Hindlimb muscle (tissue), 1 donor: ENCODE data around the gene MTTP. TPM values are rescaled to one million over a fixed set of nuclear protein-coding genes. Genes with fewer than 3 reads are reported as not detected.
"Not testable (repeated sequence)": the region's sequence is repeated elsewhere in the genome, so short reads cannot be mapped to it uniquely, and the experiment has no call there.

Experiments
- DNase-seq: peaks from one replicate; pipeline ENCODE4 v3.0.0-alpha.2; 2013
- polyA plus RNA-seq: library from polyadenylated mRNA; unstranded; fragments of 120-200 nt; gene quantifications from one replicate; pipeline ENCODE4 v1.2.1, GENCODE V29; 2013; ENCODE audit not compliant: insufficient read length

Gene MTTP
- 1.6 TPM for polyA plus RNA-seq

- DNase-seq: no peak
These were observed at the start of gene MTTP for GRCh38 chr4:99574530-99575324. Gene MTTP (plus strand): TSS chr4:99574824. CDS start chr4:99574910, 86 bp downstream.

DNA sequence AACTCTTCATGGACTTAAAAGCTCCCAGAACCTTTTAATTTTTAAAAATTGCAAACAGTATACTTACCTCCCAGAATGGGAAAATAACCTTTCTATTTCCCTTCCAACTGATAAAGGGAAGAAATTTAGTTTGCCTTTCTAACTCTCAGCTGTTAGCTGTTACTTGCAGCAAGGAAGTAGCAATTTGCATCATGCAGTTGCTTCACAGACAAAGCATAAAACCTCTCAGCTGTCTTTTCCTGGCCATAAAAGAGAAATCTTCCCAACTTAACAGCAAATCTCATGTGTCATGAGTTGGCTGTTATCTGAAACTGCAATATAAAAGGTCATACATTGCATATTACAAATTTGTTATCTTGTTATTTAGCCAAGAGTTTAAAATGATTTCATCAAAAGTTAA is 45.4 kb upstream of the MTTP start:
- DNase-seq: no peak

DNA sequence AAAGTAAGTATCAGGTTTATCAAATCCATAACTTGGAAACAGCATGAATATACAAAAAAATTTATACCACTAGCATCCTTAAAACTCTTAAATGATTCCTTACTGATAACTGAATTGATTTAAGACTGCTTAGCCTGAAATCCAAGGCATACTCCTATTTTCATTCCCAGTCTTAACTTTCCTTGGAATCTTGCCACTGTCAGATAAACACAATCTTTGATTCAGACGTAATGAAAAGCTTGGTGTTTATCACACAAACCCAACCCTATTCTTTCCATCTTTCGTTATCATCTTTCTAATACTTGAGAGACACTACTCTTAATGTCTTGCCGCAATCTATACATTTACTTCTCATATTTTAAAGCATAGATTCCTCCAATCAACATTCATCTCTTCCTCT is 44.7 kb upstream of the MTTP start:
- DNase-seq: no peak

GRCh38 chr4:99534699-99535098 is 39.9 kb upstream of the MTTP start:
- DNase-seq: not testable (repeated sequence)

DNA sequence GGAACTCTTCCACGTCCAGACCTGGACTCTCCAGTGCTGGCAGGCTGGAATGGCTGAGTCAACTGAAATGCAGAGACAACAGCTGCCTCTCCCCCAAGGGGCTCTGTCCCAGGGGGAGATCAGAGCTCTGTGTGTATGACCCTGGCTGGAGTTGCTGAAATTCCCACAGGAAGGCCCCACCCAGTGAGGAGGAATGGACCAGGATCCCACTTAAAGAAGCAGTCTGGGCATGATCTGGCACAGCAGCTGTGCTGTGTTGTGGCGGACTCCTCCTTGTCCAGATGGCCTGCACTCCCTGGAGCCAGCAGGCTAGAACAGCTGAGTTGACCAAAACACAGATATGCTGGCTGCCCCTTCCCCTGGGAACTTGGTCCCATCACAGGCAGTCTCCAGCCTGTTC is 38.4 kb upstream of the MTTP start:
- DNase-seq: peak; percentile 16

DNA sequence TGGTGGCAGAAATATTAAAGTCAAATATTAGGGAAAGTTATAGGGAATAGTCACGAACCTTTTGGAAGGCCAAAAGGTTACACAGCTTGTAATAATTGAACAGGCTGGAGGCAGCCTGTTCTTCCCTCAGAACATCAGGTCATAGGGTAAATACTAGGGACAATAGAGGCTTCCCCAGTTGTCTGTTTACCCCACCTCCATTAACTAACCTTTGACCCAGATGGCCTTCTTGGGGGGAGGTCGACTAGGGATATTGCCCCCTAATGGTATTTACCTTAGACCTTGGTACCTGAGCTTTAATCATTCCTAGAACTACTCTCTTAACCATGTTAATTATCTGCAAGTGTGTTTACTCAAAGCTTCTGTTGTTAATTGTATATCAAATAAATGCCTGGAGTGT is 37.8 kb upstream of the MTTP start:
- no peak for DNase-seq

- no peak for DNase-seq
These were observed 37.0 kb upstream of the MTTP start for GRCh38 chr4:99537674-99538073.

- no peak for DNase-seq
These were observed 34.2 kb upstream of the MTTP start for GRCh38 chr4:99540277-99540939.

GRCh38 chr4:99552872-99553271 is 21.8 kb upstream of the MTTP start:
- DNase-seq: no peak

DNA sequence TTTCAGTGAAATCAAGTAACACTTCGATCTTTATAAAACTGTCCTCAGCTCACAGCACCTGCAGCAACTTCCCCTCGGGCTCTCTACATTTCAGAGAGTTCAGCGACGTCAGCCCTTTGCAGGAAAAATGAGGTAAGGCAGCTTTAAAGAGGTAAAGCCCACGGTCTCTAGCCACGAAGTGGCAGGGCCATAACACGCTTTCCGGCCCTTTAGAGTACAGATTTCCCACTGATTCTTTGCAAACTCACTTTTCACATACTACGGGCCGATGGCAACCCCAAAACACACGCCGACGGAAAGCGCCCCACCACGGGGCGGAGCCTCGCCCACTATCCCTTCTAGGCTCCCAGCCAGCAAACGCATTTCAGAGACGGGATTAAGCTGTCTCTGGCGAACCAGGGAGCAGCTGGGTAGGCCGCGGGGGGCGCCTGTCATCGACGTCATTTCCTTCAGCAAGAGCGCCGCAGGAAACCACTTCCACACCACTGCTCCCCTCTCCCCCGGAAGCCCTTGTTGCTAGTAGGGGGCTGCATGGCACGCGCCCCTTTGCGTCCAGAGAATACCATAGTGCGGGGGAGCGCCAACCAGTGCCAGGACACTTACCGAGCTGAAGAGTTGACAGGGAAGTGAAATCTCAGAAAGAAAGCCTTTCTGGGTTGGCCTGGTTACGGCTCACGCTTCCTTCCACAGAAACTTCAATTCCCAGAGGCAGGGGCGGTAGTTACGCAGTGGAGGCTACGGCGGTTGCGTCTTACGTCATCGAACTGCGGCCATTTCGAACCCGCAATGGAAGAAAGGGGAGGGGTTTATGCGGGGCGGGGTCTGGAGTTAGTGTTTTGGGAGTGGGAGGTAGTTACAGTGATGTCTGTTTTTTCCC is 11.1 kb upstream of the MTTP start, which contains the start of gene TRMT10A:
TSS of gene TRMT10A (minus strand) at position 730 of the 877 bp plus-strand sequence. CDS start 4,701 bp downstream, outside the sequence.
- peak; percentile 98 for DNase-seq

GRCh38 chr4:99564921-99565320 is 9.7 kb upstream of the MTTP start:
- DNase-seq: peak; percentile 23

DNA sequence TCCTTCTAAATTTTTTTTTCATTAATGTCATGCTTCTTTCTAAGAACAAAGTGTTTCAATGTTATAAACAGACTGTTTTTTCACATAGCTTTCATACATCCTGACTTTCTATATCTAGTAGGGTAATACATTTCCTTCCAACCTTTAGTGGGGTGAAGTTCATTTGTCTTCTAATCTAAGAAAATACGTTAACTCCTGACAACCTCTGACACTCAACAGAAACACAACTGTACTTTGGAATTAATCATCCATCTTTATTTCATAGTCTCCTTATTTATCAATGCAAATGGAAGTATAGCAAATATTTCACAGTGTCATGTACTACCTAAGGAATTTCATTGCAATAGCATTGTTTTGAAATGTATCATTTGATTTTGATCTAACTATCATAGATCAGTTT is 2.7 kb upstream of the MTTP start:
- DNase-seq: no peak

GRCh38 chr4:99572527-99573240 is 1.9 kb upstream of the MTTP start:
- no peak for DNase-seq

- DNase-seq: no peak
These were observed 772 bp upstream of the MTTP start for GRCh38 chr4:99573735-99574368.

DNA sequence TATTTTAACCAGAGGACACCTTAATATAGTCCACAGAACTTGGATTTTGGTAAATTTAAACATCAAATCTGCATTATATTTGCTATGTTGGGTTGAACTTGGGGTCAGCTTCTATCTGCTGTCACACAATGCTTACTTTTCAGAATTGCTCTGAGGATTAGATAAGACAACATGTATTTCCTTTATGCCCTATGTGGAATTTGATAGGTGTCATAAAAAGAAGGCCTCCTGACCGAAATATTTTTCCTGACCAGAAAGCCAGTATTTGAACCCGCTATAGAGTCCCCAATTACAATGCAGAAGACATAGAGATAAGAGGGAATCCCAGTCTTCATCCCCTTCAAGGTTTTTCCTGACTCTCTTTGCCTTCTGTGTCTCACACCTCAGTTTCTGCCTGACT is 4.1 kb downstream of the MTTP start:
- DNase-seq: no peak

- no peak for DNase-seq
These were observed 10.9 kb downstream of the MTTP start for GRCh38 chr4:99585516-99585915.

GRCh38 chr4:99586322-99586721 is 11.7 kb downstream of the MTTP start:
- DNase-seq: no peak

DNA sequence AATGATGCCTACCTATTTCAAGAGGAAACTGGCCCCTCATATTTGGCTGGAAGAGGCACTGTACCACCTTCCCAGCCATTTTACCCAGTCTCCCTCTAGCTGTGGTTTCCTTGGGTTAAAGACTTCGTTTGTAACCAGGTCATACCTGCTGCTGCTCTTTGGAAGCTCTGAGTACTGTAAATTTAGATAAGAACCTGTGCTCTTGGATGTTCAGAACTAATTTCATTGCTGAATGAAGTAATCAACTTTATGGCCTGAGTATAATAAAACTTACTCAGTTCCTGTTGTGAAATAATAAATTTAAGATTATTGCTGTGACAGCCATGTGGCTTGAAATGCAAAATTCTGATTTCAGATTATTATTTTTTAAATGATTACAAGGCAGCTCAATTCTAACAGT is 12.2 kb downstream of the MTTP start:
- no peak for DNase-seq

GRCh38 chr4:99587309-99587708 is 12.7 kb downstream of the MTTP start:
- DNase-seq: no peak

DNA sequence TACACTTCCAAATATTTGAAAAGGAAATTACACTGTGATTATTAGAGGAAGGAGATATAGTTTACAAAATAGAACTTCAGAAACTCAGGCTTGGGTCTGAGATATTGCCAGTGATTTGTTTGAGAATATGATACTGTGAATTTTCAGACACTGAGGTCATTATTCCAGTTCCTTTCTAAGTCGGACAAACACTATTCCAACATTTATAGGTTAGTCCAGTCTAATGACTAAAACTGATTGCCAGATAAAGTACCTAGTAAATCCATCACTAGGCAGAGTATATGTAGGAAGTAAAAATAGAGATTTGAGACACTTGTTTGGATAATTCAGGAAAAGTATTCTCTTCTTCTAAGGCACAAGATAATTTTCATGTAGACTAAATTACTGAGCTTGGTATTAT is 13.2 kb downstream of the MTTP start:
- DNase-seq: no peak

- DNase-seq: no peak
These were observed 17.1 kb downstream of the MTTP start for GRCh38 chr4:99591757-99592156.
